HCT116 (cell line): ENCODE results near the gene IFT57. TPM values are rescaled to one million over a fixed set of nuclear protein-coding genes. Genes with fewer than 3 reads are reported as not detected.

ENCODE experiments used
- ATAC-seq: fragments of 200-7000 bp; cut with Tn5 transposase; 2 replicates; pipeline ENCODE4 v1.9.1; 2020; ENCODE audit warnings: mild to moderate bottlenecking, moderate library complexity
- BruUV-seq: library from RNA; stranded (reverse); fragments of 400-500 nt; replicated peaks from 2 replicates; lab custom pipeline; 2021; lab: Mats Ljungman, UMichigan
- CTCF ChIA-PET: fragments of 300-600 bp; sonication (Branson Sonifier 250); formaldehyde crosslinking; loops from one replicate; lab custom pipeline; 2021; ENCODE audit warnings: antibody characterized with exemption; lab: Charles Lee
- POLR2A ChIA-PET: fragments of 300-600, 350-600 bp; sonication (Branson Sonifier 250); formaldehyde crosslinking; loops from one replicate; lab custom pipeline; 2021; ENCODE audit warnings: antibody characterized with exemption; lab: Charles Lee
- RAD21 ChIA-PET, 2 experiments: fragments of 300-600 bp; sonication (Branson Sonifier 250); formaldehyde crosslinking; loops; one replicate each; lab custom pipeline; 2023; ENCODE audit warnings: low total read pairs in 2 of 2; ENCODE audit not compliant: uncharacterized antibody in 2 of 2, unreplicated experiment in 2 of 2, low non-redundant PET in 1 of 2; lab: Charles Lee
- DNase-seq: peaks from one replicate; pipeline ENCODE4 v3.0.0-alpha.2; 2010; ENCODE audit warnings: low read depth, low spot score
- H2AFZ ChIP-seq: fragments of 200-600 bp; shearing (Covaris generic), sonication (generic); 2 replicates; pipeline ENCODE4 v1.6.1; 2017; ENCODE audit warnings: low read depth, mixed run types, mixed read lengths, antibody characterized with exemption, low read length; ENCODE audit not compliant: poor library complexity, severe bottlenecking
- H3K27ac ChIP-seq: 2 replicates; pipeline ENCODE4 v1.5.1; 2012; ENCODE audit warnings: low read depth, low read length
- H3K27me3 ChIP-seq: fragments of 200-600 bp; sonication (generic); 2 replicates; pipeline ENCODE4 v1.6.1; 2016; ENCODE audit warnings: mixed run types, low read length, mixed read lengths; ENCODE audit not compliant: insufficient read depth
- H3K36me3 ChIP-seq, 2 experiments: fragments of 200-500 bp in 1 of 2; fragments of 200-600 bp in 1 of 2; sonication (Bioruptor generic) in 1 of 2; sonication (generic) in 1 of 2; 2 replicates each; pipeline versions ENCODE4 v1.5.1 to v1.6.1; 2014 to 2016; ENCODE audit warnings: low read length in 2 of 2, inconsistent platforms in 1 of 2, mixed read lengths in 1 of 2, mixed run types in 1 of 2; ENCODE audit not compliant: insufficient read depth in 2 of 2, control insufficient read depth in 1 of 2
- H3K4me1 ChIP-seq, 2 experiments: fragments of 200-600 bp in 1 of 2; sonication (generic) in 1 of 2; 2 replicates each; pipeline versions ENCODE4 v1.5.1 to v1.6.1; 2012 to 2017; ENCODE audit warnings: low read length in 2 of 2, inconsistent platforms in 1 of 2, mild to moderate bottlenecking in 1 of 2, mixed read lengths in 1 of 2, mixed run types in 1 of 2, moderate library complexity in 1 of 2; ENCODE audit not compliant: insufficient read depth in 2 of 2, control insufficient read depth in 1 of 2
- H3K4me2 ChIP-seq: fragments of 200-600 bp; sonication (generic); 2 replicates; pipeline ENCODE4 v1.6.1; 2017; ENCODE audit warnings: mixed run types, low read length, mixed read lengths
- H3K4me3 ChIP-seq, 2 experiments: fragments of 200-600 bp in 1 of 2; sonication (generic) in 1 of 2; replicated peaks in 1 of 2; 2 replicates each; pipeline ENCODE4 v1.5.1; 2011 to 2016; ENCODE audit warnings: low read length in 2 of 2, control low read depth in 1 of 2, low read depth in 1 of 2, mild to moderate bottlenecking in 1 of 2, mixed read lengths in 1 of 2, mixed run types in 1 of 2
- H3K79me2 ChIP-seq: fragments of 200-600 bp; sonication (generic); 2 replicates; pipeline ENCODE4 v1.6.1; 2017; ENCODE audit warnings: mild to moderate bottlenecking, mixed run types, low read length, moderate library complexity, mixed read lengths; ENCODE audit not compliant: insufficient read depth
- H3K9ac ChIP-seq: fragments of 200-600 bp; sonication (generic); 2 replicates; pipeline ENCODE4 v1.6.1; 2016; ENCODE audit warnings: low read length, mixed read lengths
- H3K9me2 ChIP-seq: fragments of 200-600 bp; sonication (generic), shearing (Covaris generic); 2 replicates; pipeline ENCODE4 v1.6.1; 2017; ENCODE audit warnings: mixed run types, mild to moderate bottlenecking, moderate library complexity; ENCODE audit not compliant: insufficient read depth
- H3K9me3 ChIP-seq, 2 experiments: fragments of 200-500 bp in 1 of 2; fragments of 200-600 bp in 1 of 2; sonication (Bioruptor generic) in 1 of 2; sonication (generic) in 1 of 2; 2 replicates each; pipeline ENCODE4 v1.6.1; 2014 to 2017; ENCODE audit warnings: low read length in 2 of 2, mixed read lengths in 2 of 2, inconsistent platforms in 1 of 2, low read depth in 1 of 2, mild to moderate bottlenecking in 1 of 2, mixed run types in 1 of 2, moderate library complexity in 1 of 2; ENCODE audit not compliant: control insufficient read depth in 1 of 2, insufficient read depth in 1 of 2
- H4K20me1 ChIP-seq: fragments of 200-600 bp; sonication (generic), shearing (Covaris generic); 2 replicates; pipeline ENCODE4 v1.6.1; 2017; ENCODE audit warnings: mixed run types, mild to moderate bottlenecking, moderate library complexity; ENCODE audit not compliant: insufficient read depth
- CBX3 ChIP-seq: IDR thresholded peaks from 2 replicates; pipeline ENCODE4 v1.6.1; 2012; ENCODE audit warnings: low read depth
- CEBPB ChIP-seq: IDR thresholded peaks from 2 replicates; pipeline ENCODE4 v1.6.1; 2012; ENCODE audit warnings: low read depth
- EGR1 ChIP-seq: IDR thresholded peaks from 2 replicates; pipeline ENCODE4 v1.6.1; 2012; ENCODE audit warnings: low read depth
- EZH2 ChIP-seq: fragments of 200-600 bp; sonication (generic); IDR thresholded peaks from 2 replicates; pipeline ENCODE4 v1.6.1; 2017; ENCODE audit warnings: antibody characterized with exemption, mixed run types
- EZH2phosphoT487 ChIP-seq: fragments of 200-600 bp; IDR thresholded peaks from 2 replicates; pipeline ENCODE4 v1.6.1; 2018; ENCODE audit warnings: antibody characterized with exemption, borderline replicate concordance
- JUND ChIP-seq: IDR thresholded peaks from 2 replicates; pipeline ENCODE4 v1.6.1; 2012
- POLR2A ChIP-seq: IDR thresholded peaks from 2 replicates; pipeline ENCODE4 v1.7.0; 2011; ENCODE audit warnings: borderline replicate concordance; ENCODE audit not compliant: insufficient read depth, insufficient read length; ENCODE audit errors: extremely low read depth
- SIN3A ChIP-seq: IDR thresholded peaks from 2 replicates; pipeline ENCODE4 v1.6.1; 2012; ENCODE audit warnings: low read depth
- SP1 ChIP-seq: IDR thresholded peaks from 2 replicates; pipeline ENCODE4 v1.6.1; 2012; ENCODE audit warnings: low read depth
- SRF ChIP-seq: IDR thresholded peaks from 2 replicates; pipeline ENCODE4 v1.6.1; 2012; ENCODE audit warnings: low read depth
- TCF7L2 ChIP-seq: IDR thresholded peaks from 2 replicates; pipeline ENCODE4 v1.7.0; 2011; ENCODE audit warnings: borderline replicate concordance, inconsistent platforms; ENCODE audit not compliant: insufficient read depth, insufficient read length; ENCODE audit errors: extremely low read depth
- ZFX ChIP-seq: fragments of 450-650 bp; IDR thresholded peaks from 2 replicates; pipeline ENCODE4 v1.6.1; 2017
- intact Hi-C: fragments of 100-400 bp; cut with micrococcal nuclease; formaldehyde crosslinking; loops from 2 replicates; pipeline ENCODE4 v1.10.0; 2022
- total RNA-seq: library from RNA; stranded (reverse); gene quantifications from one replicate; pipeline ENCODE4 v1.2.1, GENCODE V29; 2021; ENCODE audit not compliant: unreplicated experiment
- TF ChIP-seq, protein P1 (sequence below): IDR thresholded peaks from 2 replicates; pipeline ENCODE4 v1.6.1; 2012; ENCODE audit warnings: low read depth
- TF ChIP-seq, protein P2 (sequence below): IDR thresholded peaks from 2 replicates; pipeline ENCODE4 v1.6.1; 2011; ENCODE audit warnings: mild to moderate bottlenecking, low read length, moderate library complexity; ENCODE audit not compliant: insufficient replicate concordance; ENCODE audit errors: extremely low read depth

Gene IFT57
- total RNA-seq, 1 experiment from 2014 or later: 38.4 TPM

DNA sequence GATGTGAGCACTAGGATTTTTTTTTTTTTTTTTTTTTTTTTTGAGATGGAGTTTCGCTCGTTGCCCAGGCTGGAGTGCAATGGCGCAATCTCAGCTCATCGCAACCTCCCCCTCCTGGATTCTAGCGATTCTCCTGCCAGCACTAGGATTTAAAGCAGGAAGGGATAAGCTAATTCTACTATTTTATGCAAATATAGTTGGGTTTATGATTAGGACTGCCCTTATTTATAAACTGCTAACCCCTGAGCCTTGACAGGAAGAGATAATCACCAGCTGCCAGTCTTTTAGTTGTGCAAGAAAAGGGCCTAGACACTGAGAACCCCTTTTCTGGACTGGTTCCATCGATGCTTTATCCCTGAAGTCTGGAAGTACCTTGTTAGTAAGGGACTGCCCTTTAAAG, 36.7 kb downstream of the IFT57 start:
- H4K20me1 ChIP-seq: no peaks in the 10 kb centered on the region
- intact Hi-C loops: no loop called here
- H3K4me3 ChIP-seq: no peak overlapping the region
- no peaks in the 10 kb centered on the region for H3K27me3 ChIP-seq
- ATAC-seq: no peak
- ChIA-PET RAD21 (no interaction called here), CTCF (interaction anchor here (0.7 kb wide), 1 partner anchor 27 kb away, joined by 3 read pairs; no protein-coding TSS in a partner anchor), POLR2A (no interaction called here)
- H3K9ac ChIP-seq: no peak overlapping the region
- H3K9me3 ChIP-seq: no peaks in the 10 kb centered on the region
- BruUV-seq: no TSS peak
- H2AFZ ChIP-seq: no peak overlapping the region
- no peaks in the 10 kb centered on the region for H3K4me1 ChIP-seq
- no peaks in the 10 kb centered on the region for H3K79me2 ChIP-seq
- no peak for DNase-seq
- H3K36me3 ChIP-seq: no peaks in the 10 kb centered on the region
- H3K4me2 ChIP-seq: no peak overlapping the region
- TF ChIP-seq ZFX: no peak
- TF ChIP-seq, protein P1, sequence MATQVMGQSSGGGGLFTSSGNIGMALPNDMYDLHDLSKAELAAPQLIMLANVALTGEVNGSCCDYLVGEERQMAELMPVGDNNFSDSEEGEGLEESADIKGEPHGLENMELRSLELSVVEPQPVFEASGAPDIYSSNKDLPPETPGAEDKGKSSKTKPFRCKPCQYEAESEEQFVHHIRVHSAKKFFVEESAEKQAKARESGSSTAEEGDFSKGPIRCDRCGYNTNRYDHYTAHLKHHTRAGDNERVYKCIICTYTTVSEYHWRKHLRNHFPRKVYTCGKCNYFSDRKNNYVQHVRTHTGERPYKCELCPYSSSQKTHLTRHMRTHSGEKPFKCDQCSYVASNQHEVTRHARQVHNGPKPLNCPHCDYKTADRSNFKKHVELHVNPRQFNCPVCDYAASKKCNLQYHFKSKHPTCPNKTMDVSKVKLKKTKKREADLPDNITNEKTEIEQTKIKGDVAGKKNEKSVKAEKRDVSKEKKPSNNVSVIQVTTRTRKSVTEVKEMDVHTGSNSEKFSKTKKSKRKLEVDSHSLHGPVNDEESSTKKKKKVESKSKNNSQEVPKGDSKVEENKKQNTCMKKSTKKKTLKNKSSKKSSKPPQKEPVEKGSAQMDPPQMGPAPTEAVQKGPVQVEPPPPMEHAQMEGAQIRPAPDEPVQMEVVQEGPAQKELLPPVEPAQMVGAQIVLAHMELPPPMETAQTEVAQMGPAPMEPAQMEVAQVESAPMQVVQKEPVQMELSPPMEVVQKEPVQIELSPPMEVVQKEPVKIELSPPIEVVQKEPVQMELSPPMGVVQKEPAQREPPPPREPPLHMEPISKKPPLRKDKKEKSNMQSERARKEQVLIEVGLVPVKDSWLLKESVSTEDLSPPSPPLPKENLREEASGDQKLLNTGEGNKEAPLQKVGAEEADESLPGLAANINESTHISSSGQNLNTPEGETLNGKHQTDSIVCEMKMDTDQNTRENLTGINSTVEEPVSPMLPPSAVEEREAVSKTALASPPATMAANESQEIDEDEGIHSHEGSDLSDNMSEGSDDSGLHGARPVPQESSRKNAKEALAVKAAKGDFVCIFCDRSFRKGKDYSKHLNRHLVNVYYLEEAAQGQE: no peak
- TF ChIP-seq JUND: no peak
- TF ChIP-seq SRF: no peak
- TF ChIP-seq EGR1: no peak
- no peak for TF ChIP-seq POLR2A
- TF ChIP-seq EZH2phosphoT487: no peak
- no peak for TF ChIP-seq CBX3
- no peak for TF ChIP-seq SIN3A
- TF ChIP-seq, protein P2, sequence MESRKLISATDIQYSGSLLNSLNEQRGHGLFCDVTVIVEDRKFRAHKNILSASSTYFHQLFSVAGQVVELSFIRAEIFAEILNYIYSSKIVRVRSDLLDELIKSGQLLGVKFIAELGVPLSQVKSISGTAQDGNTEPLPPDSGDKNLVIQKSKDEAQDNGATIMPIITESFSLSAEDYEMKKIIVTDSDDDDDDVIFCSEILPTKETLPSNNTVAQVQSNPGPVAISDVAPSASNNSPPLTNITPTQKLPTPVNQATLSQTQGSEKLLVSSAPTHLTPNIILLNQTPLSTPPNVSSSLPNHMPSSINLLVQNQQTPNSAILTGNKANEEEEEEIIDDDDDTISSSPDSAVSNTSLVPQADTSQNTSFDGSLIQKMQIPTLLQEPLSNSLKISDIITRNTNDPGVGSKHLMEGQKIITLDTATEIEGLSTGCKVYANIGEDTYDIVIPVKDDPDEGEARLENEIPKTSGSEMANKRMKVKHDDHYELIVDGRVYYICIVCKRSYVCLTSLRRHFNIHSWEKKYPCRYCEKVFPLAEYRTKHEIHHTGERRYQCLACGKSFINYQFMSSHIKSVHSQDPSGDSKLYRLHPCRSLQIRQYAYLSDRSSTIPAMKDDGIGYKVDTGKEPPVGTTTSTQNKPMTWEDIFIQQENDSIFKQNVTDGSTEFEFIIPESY: no peak
- TF ChIP-seq TCF7L2: no peak
- TF ChIP-seq CEBPB: no peak
- TF ChIP-seq SP1: no peak
- TF ChIP-seq EZH2: no peak
- TF ChIP-seq, all 23 proteins: peak for 0
- H3K9me2 ChIP-seq: no peaks in the 10 kb centered on the region
- no peak overlapping the region for H3K27ac ChIP-seq
